Activated CD4-positive, alpha-beta memory T cell treated with anti-CD3 and anti-CD28 coated beads for 36 hours (primary cell): ENCODE measurements around the gene SYK. TPM values are rescaled to one million over a fixed set of nuclear protein-coding genes. Genes with fewer than 3 reads are reported as not detected.

Source experiments
- CTCF ChIA-PET: fragments of 350-600 bp; sonication (Branson Sonifier 250); formaldehyde crosslinking; loops from one replicate; lab custom pipeline; 2021; ENCODE audit warnings: antibody characterized with exemption, inconsistent platforms; lab: Charles Lee
- POLR2A ChIA-PET: fragments of 350-600 bp; sonication (Branson Sonifier 250); formaldehyde crosslinking; loops from one replicate; lab custom pipeline; 2021; ENCODE audit warnings: antibody characterized with exemption; lab: Charles Lee
- DNase-seq: peaks from one replicate; pipeline ENCODE4 v3.0.0-alpha.2; 2020
- H3K27ac Mint-ChIP-seq: one replicate; pipeline ENCODE4 v1.8.0; 2021; ENCODE audit warnings: mixed read lengths
- H3K27me3 Mint-ChIP-seq: one replicate; pipeline ENCODE4 v1.8.0; 2021; ENCODE audit warnings: mixed read lengths
- H3K36me3 Mint-ChIP-seq: one replicate; pipeline ENCODE4 v1.8.0; 2021; ENCODE audit warnings: mixed read lengths
- H3K4me1 Mint-ChIP-seq: one replicate; pipeline ENCODE4 v1.8.0; 2021; ENCODE audit warnings: low read depth, mixed read lengths
- H3K4me3 Mint-ChIP-seq: one replicate; pipeline ENCODE4 v1.8.0; 2021; ENCODE audit warnings: mild to moderate bottlenecking, mixed read lengths
- H3K9me3 Mint-ChIP-seq: one replicate; pipeline ENCODE4 v1.8.0; 2021; ENCODE audit warnings: mixed read lengths
- intact Hi-C: fragments of 100-400 bp; cut with micrococcal nuclease; formaldehyde crosslinking; loops from one replicate; pipeline ENCODE4 v1.15.1; 2023
- total RNA-seq, 2 experiments: library from RNA; stranded (reverse); gene quantifications; one replicate each; pipeline ENCODE4 v1.2.3, GENCODE V29; 2021

Gene SYK
- total RNA-seq, 2 experiments from 2014 or later: not detected

DNA sequence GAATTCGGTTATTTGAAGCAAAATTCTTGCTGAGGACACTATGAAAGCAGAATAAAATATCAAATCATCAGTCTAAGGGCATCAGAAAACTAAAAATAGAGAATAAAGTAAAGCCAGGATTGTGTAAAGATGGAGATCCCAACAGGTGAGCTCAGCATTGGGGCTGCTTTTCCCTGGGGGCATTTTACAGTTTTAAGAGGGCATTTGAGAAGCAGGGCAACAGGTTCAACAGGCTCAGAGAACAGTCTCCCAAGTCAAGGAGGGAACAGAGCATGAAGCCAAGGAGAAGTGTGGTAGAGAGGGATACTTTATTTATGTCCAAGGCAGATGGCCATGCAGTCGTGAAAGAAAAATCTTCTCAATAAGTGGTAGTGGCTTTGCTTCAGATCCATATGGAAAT, 145.4 kb downstream of the SYK start:
- no peak overlapping the region for H3K4me3 Mint-ChIP-seq
- POLR2A ChIA-PET: no interaction called here
- CTCF ChIA-PET: no interaction called here
- DNase-seq: no peak
- intact Hi-C loops: no loop called here
- no peaks in the 10 kb centered on the region for H3K9me3 Mint-ChIP-seq
- H3K27me3 Mint-ChIP-seq: peaks cover 13% of the 10 kb centered on the region
- H3K36me3 Mint-ChIP-seq: no peaks in the 10 kb centered on the region
- peaks cover 7% of the 10 kb centered on the region for H3K4me1 Mint-ChIP-seq
- H3K27ac Mint-ChIP-seq: no peak overlapping the region

Other genes starting within 250 kb of the SYK start
- gene DIRAS2, start 159.0 kb upstream of the SYK start, total RNA-seq: not detected